GM23338 (cell line): Measurements from ENCODE around the gene SORD. TPM values are rescaled to one million over a fixed set of nuclear protein-coding genes. Genes with fewer than 3 reads are reported as not detected.
"Not testable (repeated sequence)": the region's sequence is repeated elsewhere in the genome, so short reads cannot be mapped to it uniquely, and the experiment has no call there.

ENCODE experiments used
- ATAC-seq: fragments of 200-7000 bp; cut with Tn5 transposase; 3 replicates; pipeline ENCODE4 v1.9.1; 2020
- DNase-seq: peaks from one replicate; pipeline ENCODE4 v3.0.0-alpha.2; 2015; ENCODE audit warnings: low spot score
- H2AFZ ChIP-seq: fragments of 200-600 bp; sonication (generic); 2 replicates; pipeline ENCODE4 v1.8.0; 2016; ENCODE audit warnings: antibody characterized with exemption, mild to moderate bottlenecking, moderate library complexity
- H3F3A ChIP-seq: fragments of 200-600 bp; sonication (generic); replicated peaks from 2 replicates; pipeline ENCODE4 v1.8.0; 2017; ENCODE audit warnings: antibody characterized with exemption, mixed run types, low read depth
- H3K27ac ChIP-seq: fragments of 200-600 bp; sonication (generic); 2 replicates; pipeline ENCODE4 v1.6.1; 2016; ENCODE audit warnings: low read depth
- H3K27me3 ChIP-seq: fragments of 200-600 bp; sonication (generic); 2 replicates; pipeline ENCODE4 v1.8.0; 2016; ENCODE audit warnings: mild to moderate bottlenecking, mixed run types, moderate library complexity; ENCODE audit not compliant: insufficient read depth
- H3K36me3 ChIP-seq: fragments of 200-600 bp; sonication (generic); 2 replicates; pipeline ENCODE4 v1.8.0; 2016; ENCODE audit warnings: mild to moderate bottlenecking; ENCODE audit not compliant: insufficient read depth
- H3K4me1 ChIP-seq: fragments of 200-600 bp; sonication (generic); 2 replicates; pipeline ENCODE4 v1.8.0; 2016; ENCODE audit warnings: mild to moderate bottlenecking, moderate library complexity; ENCODE audit not compliant: insufficient read depth
- H3K4me2 ChIP-seq: fragments of 200-600 bp; sonication (generic); 2 replicates; pipeline ENCODE4 v1.7.1; 2017; ENCODE audit warnings: mixed run types
- H3K4me3 ChIP-seq: fragments of 200-600 bp; sonication (generic); 2 replicates; pipeline ENCODE4 v1.6.1; 2016; ENCODE audit warnings: mixed run types
- H3K79me2 ChIP-seq: fragments of 200-600 bp; sonication (generic); replicated peaks from 2 replicates; pipeline ENCODE4 v1.8.0; 2017; ENCODE audit warnings: mild to moderate bottlenecking; ENCODE audit not compliant: insufficient read depth
- H3K9me2 ChIP-seq: fragments of 200-600 bp; sonication (generic); 2 replicates; pipeline ENCODE4 v1.8.0; 2017; ENCODE audit not compliant: insufficient read depth
- H4K20me1 ChIP-seq: fragments of 200-600 bp; sonication (generic); replicated peaks from 2 replicates; pipeline ENCODE4 v1.8.0; 2017; ENCODE audit warnings: mild to moderate bottlenecking; ENCODE audit not compliant: insufficient read depth
- H3K27ac Mint-ChIP-seq: 2 replicates; pipeline ENCODE4 v1.8.0; 2020; ENCODE audit warnings: inconsistent platforms, mild to moderate bottlenecking, moderate library complexity, mixed read lengths
- H3K27me3 Mint-ChIP-seq: 3 replicates; pipeline ENCODE4 v1.8.0; 2022; ENCODE audit warnings: low read depth, mild to moderate bottlenecking, moderate library complexity, mixed read lengths, inconsistent platforms; ENCODE audit not compliant: insufficient read depth, poor library complexity
- H3K36me3 Mint-ChIP-seq: 3 replicates; pipeline ENCODE4 v1.8.0; 2021; ENCODE audit warnings: low read depth, mild to moderate bottlenecking, inconsistent platforms, moderate library complexity, mixed read lengths
- H3K4me1 Mint-ChIP-seq: 3 replicates; pipeline ENCODE4 v1.8.0; 2020; ENCODE audit warnings: mild to moderate bottlenecking, inconsistent platforms, mixed read lengths
- H3K4me3 Mint-ChIP-seq: 3 replicates; pipeline ENCODE4 v1.8.0; 2021; ENCODE audit warnings: moderate library complexity, mild to moderate bottlenecking, inconsistent platforms, mixed read lengths
- H3K9me3 Mint-ChIP-seq: 3 replicates; pipeline ENCODE4 v1.8.0; 2020; ENCODE audit warnings: moderate library complexity, mild to moderate bottlenecking, inconsistent platforms, mixed read lengths
- CREB1 ChIP-seq: fragments of 250-450 bp; sonication (Bioruptor Pico); IDR thresholded peaks from 2 replicates; pipeline ENCODE4 v1.5.0; 2020; ENCODE audit warnings: low read depth, mild to moderate bottlenecking, moderate library complexity
- CTCF ChIP-seq, 2 experiments: fragments of 200-600 bp in 1 of 2; sonication (generic) in 1 of 2; conservative IDR thresholded peaks; 2 replicates each; pipeline versions ENCODE4 v1.5.1 to v1.6.1; 2016 to 2017; ENCODE audit warnings: antibody characterized with exemption in 2 of 2, low read depth in 2 of 2, mild to moderate bottlenecking in 2 of 2, moderate library complexity in 1 of 2
- ETS1 ChIP-seq: IDR thresholded peaks from 2 replicates; pipeline ENCODE4 v1.6.1; 2016; ENCODE audit warnings: antibody characterized with exemption
- EZH2 ChIP-seq: fragments of 200-600 bp; sonication (generic); IDR thresholded peaks from one replicate; pipeline ENCODE4 v1.8.0; 2017; ENCODE audit warnings: antibody characterized with exemption, mild to moderate bottlenecking, low read depth; ENCODE audit not compliant: unreplicated experiment
- EZH2phosphoT487 ChIP-seq: fragments of 200-600 bp; sonication (generic); IDR thresholded peaks from one replicate; pipeline ENCODE4 v1.8.1; 2018; ENCODE audit warnings: antibody characterized with exemption; ENCODE audit not compliant: unreplicated experiment
- JUNB ChIP-seq: IDR thresholded peaks from one replicate; pipeline ENCODE4 v1.6.1; 2016; ENCODE audit warnings: antibody characterized with exemption; ENCODE audit not compliant: unreplicated experiment
- NANOG ChIP-seq: IDR thresholded peaks from 2 replicates; pipeline ENCODE4 v1.6.1; 2016; ENCODE audit warnings: antibody characterized with exemption, borderline replicate concordance
- POLR2AphosphoS5 ChIP-seq: IDR thresholded peaks from 2 replicates; pipeline ENCODE4 v1.6.1; 2016; ENCODE audit warnings: antibody characterized with exemption, low read depth
- REST ChIP-seq: IDR thresholded peaks from one replicate; pipeline ENCODE4 v1.6.1; 2018; ENCODE audit warnings: antibody characterized with exemption; ENCODE audit not compliant: unreplicated experiment
- STAT1 ChIP-seq: IDR thresholded peaks from one replicate; pipeline ENCODE4 v1.6.1; 2016; ENCODE audit warnings: antibody characterized with exemption; ENCODE audit not compliant: unreplicated experiment
- ZNF114 ChIP-seq: fragments of 250-450 bp; sonication (Bioruptor Pico); IDR thresholded peaks from 2 replicates; pipeline ENCODE4 v1.5.0; 2020; ENCODE audit warnings: mild to moderate bottlenecking, moderate library complexity
- ZNF331 ChIP-seq: fragments of 250-450 bp; sonication (Bioruptor Pico); IDR thresholded peaks from 2 replicates; pipeline ENCODE4 v1.5.0; 2020; ENCODE audit warnings: low read depth, mild to moderate bottlenecking, moderate library complexity
- polyA plus RNA-seq: library from polyadenylated mRNA; unstranded; fragments of >200 nt; fragmentation: Nextera tagmentation; extraction: Ambion mirVana; gene quantifications from 2 replicates; pipeline ENCODE4 v1.2.1, GENCODE V29; 2016
- total RNA-seq: library from RNA; depleted of rRNA; stranded (reverse); fragments of >200 nt; shearing (Covaris generic); gene quantifications from 2 replicates; pipeline ENCODE4 v1.2.3, GENCODE V29; 2014

SORD gene
- total and polyA plus RNA-seq, 2 experiments from 2014 or later, result 12.5 to 55.0 TPM

- H3K4me2 ChIP-seq, result no peak overlapping the region
- H3K4me3 ChIP-seq, result no peak overlapping the region
- no peaks in the 10 kb centered on the region for H3K36me3 ChIP-seq
- DNase-seq (no peak), ATAC-seq (no peak)
- no peaks in the 10 kb centered on the region for H3F3A ChIP-seq
- H3K27ac Mint-ChIP-seq, result no peak overlapping the region
- no peak overlapping the region for H2AFZ ChIP-seq
- no peaks in the 10 kb centered on the region for H4K20me1 ChIP-seq
- no peaks in the 10 kb centered on the region; the same call in 2 of the 3 replicates for H3K9me3 Mint-ChIP-seq
- H3K4me1 ChIP-seq, result no peaks in the 10 kb centered on the region
- H3K4me3 Mint-ChIP-seq, result no peak overlapping the region
- H3K27me3 Mint-ChIP-seq, result peaks cover 2% of the 10 kb centered on the region
- no peak overlapping the region for H3K27ac ChIP-seq
- TF ChIP-seq ZNF114 (CRISPR knock-in tag), result no peak
- no peak for TF ChIP-seq NANOG
- no peak for TF ChIP-seq ZNF331 (CRISPR knock-in tag)
- no peak for TF ChIP-seq JUNB
- no peak for TF ChIP-seq CTCF (conservative IDR thresholded peaks at IDR 0.05; ENCODE audit: low read depth in 2 of 2)
- no peak for TF ChIP-seq POLR2AphosphoS5
- TF ChIP-seq EZH2phosphoT487, result no peak
- TF ChIP-seq REST, result no peak
- TF ChIP-seq CREB1, result no peak
- no peak for TF ChIP-seq EZH2
- no peak for TF ChIP-seq ETS1
- TF ChIP-seq STAT1, result no peak
- H3K27me3 ChIP-seq, result no peaks in the 10 kb centered on the region
- no peaks in the 10 kb centered on the region for H3K79me2 ChIP-seq
- peaks cover 37% of the 10 kb centered on the region for H3K36me3 Mint-ChIP-seq
- H3K9me2 ChIP-seq, result no peaks in the 10 kb centered on the region
- H3K4me1 Mint-ChIP-seq, result no peaks in the 10 kb centered on the region
These were observed 41.4 kb downstream of the SORD start for GRCh38 chr15:45064386-45064785.

GRCh38 chr15:45069942-45070360, 47.0 kb downstream of the SORD start:
- peaks cover 18% of the 10 kb centered on the region for H3K36me3 Mint-ChIP-seq
- not testable (repeated sequence) for H3K4me3 Mint-ChIP-seq, H3K27ac ChIP-seq, H3K79me2 ChIP-seq, H3K27me3 Mint-ChIP-seq, H3K9me2 ChIP-seq, H3K4me2 ChIP-seq, H3K4me1 ChIP-seq, H3K4me3 ChIP-seq, H3K4me1 Mint-ChIP-seq, ATAC-seq, H3K27me3 ChIP-seq, DNase-seq, H3K9me3 Mint-ChIP-seq, H2AFZ ChIP-seq, H3F3A ChIP-seq, H3K27ac Mint-ChIP-seq, H3K36me3 ChIP-seq, H4K20me1 ChIP-seq

GRCh38 chr15:45073602-45074001, 50.6 kb downstream of the SORD start:
- H3K27me3 Mint-ChIP-seq, H3K27me3 ChIP-seq, H3K4me1 ChIP-seq, H2AFZ ChIP-seq, H3K4me2 ChIP-seq, H3K36me3 Mint-ChIP-seq, H3K4me1 Mint-ChIP-seq, H3K27ac Mint-ChIP-seq, H3K36me3 ChIP-seq, H3K79me2 ChIP-seq, H3K27ac ChIP-seq, H3K4me3 Mint-ChIP-seq, H3K9me2 ChIP-seq, DNase-seq, H4K20me1 ChIP-seq, ATAC-seq, H3K9me3 Mint-ChIP-seq, H3K4me3 ChIP-seq, H3F3A ChIP-seq: not testable (repeated sequence)
